Measurements from ENCODE around the gene GAB2.

The GAB2 gene

DNA sequence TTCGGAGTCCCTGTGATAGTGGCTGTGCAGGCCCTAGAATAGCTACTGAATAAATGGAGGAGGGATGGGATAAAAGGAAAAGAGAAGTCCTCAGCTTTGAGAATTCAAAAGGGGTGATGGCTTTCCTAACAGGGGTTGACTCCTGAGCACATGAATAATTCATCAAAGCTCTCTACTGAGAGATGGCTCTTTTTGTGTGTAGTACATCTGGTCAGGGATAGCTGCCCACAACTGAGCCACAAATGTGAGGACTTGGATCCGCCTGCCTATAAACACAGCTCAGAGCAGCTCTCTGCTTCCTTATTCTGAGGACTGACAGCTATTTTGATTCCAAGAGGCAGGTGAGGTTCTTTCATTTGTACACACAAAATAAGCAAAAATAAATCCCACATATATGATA lies 146.6 kb downstream of the GAB2 start:
- DNase-seq: peak in 1 of 2 experiments; percentile 9

- DNase-seq: no peak
Observed at GRCh38 chr11:78269806-78270205, 147.8 kb downstream of the GAB2 start.

DNA sequence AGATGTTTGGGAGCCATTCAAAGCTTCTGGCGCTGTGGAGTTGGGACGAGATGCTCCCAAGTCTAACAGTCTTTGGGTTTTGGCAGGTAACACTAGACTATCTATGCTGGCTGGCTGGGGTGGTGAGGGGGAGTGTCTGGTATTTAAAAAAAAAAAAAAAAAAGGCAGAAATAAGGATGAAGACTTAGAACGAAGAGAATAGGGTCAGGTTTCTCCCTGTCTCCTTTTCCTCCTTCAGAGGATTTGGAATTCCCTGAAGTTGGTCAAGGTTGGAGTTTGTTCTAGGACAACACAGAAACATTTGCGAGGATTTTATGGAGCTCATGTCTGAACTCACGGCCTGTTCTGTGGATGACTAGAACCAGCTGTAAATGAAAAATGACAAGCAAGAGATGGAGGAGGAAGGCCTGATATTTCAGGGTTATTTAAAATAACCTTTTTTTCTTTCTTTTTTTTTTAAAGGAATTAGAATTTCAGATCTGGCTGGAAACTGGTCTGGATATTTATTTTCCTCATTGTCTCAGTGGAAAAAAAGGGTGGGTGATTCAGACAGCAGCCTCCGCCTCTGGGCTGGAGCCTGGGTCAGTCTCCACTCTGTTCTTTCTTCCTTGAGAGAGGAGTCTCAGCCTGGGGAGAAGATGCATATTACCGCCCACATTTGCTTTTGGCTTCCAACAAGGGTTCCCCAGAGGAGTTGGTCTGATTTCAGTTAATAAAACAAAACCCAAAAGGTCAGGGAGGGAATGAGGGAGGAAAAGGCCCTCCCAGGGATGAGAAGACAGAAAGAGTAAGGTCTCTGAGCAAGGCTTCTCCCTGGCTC lies 148.8 kb downstream of the GAB2 start:
- no peak for DNase-seq

GRCh38 chr11:78266451-78266850 lies 151.2 kb downstream of the GAB2 start:
- DNase-seq: no peak

- DNase-seq: no peak
Observed at GRCh38 chr11:78265326-78265725, 152.3 kb downstream of the GAB2 start.

GRCh38 chr11:78262691-78263090 lies 154.9 kb downstream of the GAB2 start:
- peak in 1 of 2 experiments; percentile 51 for DNase-seq

DNA sequence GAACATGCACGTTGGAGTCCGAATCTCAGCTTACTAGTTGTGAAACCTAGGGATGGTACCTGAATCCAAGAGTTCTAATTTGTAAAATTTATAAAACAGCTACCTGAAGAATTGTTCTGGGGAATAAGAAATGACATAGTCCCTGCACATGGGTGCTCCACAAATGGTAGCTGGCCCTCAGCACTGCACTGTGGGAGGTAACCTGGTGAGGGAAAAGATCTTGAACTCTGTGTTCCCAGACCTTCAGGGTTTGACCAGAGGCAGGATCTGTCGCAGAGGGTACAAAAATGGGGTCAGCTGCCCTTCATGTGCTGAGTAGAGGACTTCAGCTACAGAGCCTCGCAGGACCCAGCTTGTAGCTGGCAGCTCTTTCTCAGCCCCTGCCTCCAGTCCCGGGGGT lies 155.4 kb downstream of the GAB2 start:
- no peak for DNase-seq

DNA sequence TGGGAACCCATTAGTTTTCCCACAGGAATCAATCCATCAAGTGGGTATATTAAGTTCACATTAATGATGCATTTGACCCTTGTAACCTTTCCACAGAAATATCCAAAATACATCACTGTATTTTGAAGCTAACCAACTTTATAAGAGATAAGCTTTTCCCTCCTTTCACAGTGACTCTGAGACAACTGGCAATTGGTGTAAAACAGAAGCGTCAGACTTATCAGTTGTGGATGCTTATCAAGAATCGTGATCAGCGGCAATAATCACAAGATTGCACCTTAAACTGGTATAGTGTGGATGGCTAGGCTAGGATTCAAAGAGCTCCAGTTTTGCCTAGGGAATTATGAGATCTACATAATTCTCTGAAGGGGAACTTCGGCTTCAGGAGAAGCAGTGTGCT lies 155.8 kb downstream of the GAB2 start:
- DNase-seq: peak; percentile 62 to 75

- peak; percentile 81 for DNase-seq
Observed at GRCh38 chr11:78261367-78261766, 156.3 kb downstream of the GAB2 start.

DNA sequence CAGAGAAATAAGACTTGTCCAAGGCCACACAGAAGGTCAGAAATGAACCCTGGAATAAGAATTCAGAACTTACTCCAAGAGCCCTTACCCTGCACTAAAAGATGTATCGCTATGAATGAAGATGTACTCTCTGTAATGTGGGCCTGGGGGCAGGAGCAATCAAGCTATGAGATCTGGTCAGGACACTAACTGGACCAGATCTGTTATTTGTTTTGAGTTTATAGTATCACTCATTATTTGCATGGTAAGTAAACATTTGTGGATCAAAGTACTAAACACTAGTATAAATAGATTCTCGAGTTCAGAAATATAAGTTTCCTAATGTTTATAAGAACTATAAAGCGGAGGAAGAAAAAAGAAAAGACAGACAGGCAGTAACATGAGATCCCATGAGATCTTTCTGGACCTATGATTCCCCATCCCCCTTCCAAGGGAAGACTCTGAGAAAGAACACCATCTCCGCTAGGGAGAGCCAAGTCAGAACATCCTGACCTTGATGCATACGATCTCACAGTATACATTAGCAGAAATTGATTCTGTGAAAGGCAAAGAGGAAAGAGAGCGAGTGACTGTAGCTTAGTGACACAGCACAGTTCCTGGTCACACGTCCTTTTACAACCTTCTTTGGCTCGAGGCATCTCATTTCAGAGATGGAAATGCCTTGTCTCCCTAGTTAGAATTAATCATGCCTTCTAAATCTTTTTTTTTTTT lies 157.7 kb downstream of the GAB2 start:
- peak; percentile 85 to 87 for DNase-seq

DNA sequence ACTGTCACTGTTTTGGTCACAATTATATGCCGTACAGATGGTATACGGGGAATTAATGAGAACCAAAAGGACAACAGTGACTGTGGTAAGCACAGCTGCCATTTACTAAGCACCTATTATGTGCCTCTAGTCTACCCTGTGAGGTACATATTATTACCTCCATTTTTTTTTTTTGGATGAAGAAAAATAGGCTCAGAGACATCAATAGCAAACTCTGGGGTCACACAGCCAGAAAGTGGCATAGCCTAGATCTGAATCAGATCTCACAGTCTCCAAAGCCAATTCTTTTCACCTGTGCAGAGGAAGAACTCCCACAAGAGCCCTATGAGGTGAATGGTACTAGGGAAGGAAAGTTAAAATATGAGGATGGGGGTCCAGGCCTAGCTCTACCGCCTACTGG lies 160.0 kb downstream of the GAB2 start:
- DNase-seq: no peak

DNA sequence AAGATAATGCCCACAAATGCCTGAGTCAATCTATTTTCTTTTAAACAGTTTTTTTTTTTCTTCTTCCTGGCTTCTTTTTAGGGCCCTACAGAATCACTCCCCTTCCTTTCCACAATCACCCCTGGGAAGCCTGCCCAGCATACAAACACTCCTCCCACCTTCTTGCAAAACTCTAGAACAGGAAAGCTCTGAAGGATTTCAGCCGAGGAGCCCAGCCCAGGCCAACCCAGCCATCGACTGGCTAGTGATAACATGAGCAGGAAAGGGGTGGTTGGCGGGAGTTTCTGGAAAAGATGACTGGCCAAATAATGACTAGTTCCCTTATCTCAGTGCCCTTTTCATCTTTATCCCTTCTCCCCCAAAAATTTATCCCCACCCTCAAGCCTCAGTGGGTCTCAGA lies 160.7 kb downstream of the GAB2 start:
- no peak for DNase-seq

- no peak for DNase-seq
Observed at GRCh38 chr11:78255919-78256318, 161.7 kb downstream of the GAB2 start.

DNA sequence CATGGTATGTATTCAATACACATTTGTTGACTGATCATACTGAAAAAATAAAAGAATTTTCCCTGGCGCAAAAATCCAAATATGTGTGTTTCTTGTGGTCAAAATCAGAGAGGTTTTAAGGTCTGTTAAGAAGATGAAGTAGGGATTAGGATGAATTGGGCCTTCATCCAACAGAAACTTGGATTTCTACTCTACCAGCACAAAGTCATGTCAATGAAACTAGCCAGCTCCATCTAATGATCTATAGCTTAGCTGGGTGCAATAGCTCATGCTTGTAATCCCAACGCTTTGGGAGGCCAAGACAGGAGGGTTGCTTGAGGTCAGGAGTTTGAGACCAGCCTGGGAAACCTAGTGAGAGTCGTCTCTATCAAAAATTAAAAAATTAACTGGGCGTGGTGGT lies 163.4 kb downstream of the GAB2 start:
- no peak for DNase-seq

- no peak for DNase-seq
Observed at GRCh38 chr11:78253797-78254196, 163.8 kb downstream of the GAB2 start.

DNA sequence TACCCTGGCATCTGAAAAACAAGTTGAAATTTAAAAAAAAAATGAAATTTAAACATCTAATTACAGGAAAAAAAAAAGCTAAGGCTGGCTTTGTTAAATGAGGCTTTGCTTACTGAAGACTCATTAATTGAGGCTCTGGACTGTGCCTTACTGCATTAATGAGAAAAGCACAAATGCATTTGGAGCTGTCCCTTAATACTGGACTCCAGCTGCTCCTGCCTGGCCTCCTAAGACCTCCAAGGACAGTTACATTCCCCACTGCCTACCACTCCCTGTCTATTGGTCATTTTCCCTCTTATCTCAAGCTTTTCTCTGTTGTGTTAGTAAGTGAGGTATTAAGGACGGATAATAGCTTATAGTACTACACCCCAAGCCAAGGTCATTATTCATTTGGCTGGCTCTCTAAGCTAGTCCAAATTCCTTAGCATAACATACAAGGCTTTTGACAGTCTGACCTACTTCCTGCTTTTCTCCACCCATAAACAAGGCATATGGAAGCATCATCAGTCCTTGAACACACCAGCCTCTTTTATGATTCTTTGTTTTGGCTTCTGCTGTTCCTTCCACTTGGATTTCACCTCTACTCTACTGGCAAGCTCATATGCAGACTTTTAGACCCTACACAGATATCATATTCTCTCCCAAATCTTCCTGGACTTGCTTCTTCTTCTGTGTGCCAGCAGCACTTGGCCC lies 166.4 kb downstream of the GAB2 start:
- DNase-seq: no peak

- no peak for DNase-seq
Observed at GRCh38 chr11:78250099-78250498, 167.5 kb downstream of the GAB2 start.

DNA sequence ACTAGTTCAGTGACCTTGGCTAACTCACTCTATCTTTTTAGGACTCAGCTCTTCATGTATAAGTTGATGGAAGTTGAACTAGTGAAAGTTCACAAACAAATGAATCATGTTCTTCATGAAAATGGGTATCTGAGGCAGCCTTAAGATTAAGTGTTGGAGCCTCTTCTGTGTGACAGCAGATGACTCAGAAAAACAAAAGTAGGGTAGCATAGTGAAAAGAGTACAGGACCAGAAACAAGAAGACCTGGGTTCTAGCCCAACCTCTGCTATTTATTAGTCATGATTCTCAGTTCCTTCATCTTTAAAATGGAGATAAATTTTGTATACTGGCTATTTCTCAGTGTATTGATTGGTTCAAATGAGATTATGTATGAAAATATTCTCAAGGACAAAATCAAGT lies 168.7 kb downstream of the GAB2 start:
- no peak for DNase-seq

DNA sequence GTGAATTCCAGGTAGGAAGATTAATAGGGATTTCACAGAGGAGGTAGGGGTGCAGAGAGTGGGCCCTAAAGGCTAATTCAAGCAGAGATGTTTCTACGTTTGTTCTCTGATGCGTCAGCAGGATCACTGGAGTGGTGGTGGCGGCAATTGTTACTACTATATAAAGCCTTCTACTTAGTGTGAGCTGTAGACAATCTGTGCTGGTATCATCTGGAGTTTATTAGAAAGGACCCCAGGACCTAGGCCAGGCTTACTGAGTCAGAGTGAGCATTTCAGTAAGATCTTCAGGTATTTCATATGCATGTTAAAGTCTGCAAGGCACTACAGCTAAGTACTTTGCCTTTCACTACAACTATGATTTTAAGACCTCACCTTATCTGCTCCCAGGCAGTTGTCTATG lies 169.4 kb downstream of the GAB2 start:
- DNase-seq: no peak

DNA sequence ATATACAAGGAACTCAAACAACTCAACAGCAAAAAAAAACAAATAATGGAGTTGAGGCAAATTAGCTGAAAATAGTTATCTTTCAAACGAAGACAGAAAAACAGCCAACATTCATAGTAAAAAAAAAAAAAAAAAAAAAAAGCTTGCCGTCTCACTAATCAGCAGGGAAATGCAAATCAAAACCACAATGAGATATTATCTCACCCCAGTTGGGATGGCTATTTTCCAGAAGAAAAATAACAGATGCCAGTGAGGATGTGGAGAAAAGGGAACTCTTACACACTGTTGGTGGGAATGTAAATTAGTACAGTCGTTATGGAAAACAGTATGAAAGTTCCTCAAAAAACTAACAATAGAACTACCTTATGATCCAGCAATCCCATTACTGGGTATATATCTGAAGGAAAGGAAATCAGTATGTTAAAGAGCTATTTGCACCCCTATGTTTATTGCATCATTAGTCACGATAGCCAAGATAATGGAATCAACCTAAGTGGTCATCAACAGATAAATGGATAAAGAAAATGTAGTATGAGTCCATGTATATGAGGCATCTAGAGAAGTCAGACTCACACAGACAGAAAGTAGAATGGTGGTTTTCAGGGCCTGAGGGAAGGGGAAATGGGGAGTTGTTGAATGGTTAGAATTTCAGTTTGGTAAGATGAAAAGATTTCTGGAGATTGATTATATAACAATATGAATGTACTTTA lies 172.9 kb downstream of the GAB2 start:
- DNase-seq: peak; percentile 97 to 99

- peak in 1 of 2 experiments; percentile 79 for DNase-seq
Observed at GRCh38 chr11:78244080-78244479, 173.5 kb downstream of the GAB2 start.

GRCh38 chr11:78241475-78241874 lies 176.1 kb downstream of the GAB2 start:
- DNase-seq: no peak

- DNase-seq: no peak
Observed at GRCh38 chr11:78239781-78240180, 177.8 kb downstream of the GAB2 start.
